Measurements from ENCODE around the gene KIF14.

KIF14 gene

DNA sequence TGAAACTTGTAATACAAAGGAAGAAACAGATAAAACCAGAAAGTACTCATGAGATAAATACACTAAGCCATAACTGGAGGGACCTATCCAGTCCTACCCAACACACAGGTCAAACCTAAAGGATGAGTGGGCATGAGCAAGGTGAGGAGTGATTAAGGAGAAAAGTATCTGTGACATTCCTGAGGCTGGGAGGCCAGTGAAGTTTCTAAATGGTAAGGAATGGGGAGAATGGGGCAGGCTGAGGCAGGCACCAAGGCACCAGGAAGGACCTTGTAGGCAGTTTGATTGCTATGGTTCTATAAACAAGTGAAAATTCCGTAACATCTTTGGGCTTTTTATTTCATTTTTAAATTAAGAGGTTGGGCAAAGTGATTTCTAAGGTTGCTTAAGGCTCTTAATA lies 38.7 kb upstream of the KIF14 start:
- H3K4me3 ChIP-seq (ENCODE audit: low read depth, low read length), result no peak overlapping the region
- DNase-seq (ENCODE audit: low read depth), result no peak
- TF ChIP-seq, protein P1, sequence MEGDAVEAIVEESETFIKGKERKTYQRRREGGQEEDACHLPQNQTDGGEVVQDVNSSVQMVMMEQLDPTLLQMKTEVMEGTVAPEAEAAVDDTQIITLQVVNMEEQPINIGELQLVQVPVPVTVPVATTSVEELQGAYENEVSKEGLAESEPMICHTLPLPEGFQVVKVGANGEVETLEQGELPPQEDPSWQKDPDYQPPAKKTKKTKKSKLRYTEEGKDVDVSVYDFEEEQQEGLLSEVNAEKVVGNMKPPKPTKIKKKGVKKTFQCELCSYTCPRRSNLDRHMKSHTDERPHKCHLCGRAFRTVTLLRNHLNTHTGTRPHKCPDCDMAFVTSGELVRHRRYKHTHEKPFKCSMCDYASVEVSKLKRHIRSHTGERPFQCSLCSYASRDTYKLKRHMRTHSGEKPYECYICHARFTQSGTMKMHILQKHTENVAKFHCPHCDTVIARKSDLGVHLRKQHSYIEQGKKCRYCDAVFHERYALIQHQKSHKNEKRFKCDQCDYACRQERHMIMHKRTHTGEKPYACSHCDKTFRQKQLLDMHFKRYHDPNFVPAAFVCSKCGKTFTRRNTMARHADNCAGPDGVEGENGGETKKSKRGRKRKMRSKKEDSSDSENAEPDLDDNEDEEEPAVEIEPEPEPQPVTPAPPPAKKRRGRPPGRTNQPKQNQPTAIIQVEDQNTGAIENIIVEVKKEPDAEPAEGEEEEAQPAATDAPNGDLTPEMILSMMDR (IDR thresholded peaks at IDR 0.05; ENCODE audit: low read depth, low read length, missing control alignments), result no peak

DNA sequence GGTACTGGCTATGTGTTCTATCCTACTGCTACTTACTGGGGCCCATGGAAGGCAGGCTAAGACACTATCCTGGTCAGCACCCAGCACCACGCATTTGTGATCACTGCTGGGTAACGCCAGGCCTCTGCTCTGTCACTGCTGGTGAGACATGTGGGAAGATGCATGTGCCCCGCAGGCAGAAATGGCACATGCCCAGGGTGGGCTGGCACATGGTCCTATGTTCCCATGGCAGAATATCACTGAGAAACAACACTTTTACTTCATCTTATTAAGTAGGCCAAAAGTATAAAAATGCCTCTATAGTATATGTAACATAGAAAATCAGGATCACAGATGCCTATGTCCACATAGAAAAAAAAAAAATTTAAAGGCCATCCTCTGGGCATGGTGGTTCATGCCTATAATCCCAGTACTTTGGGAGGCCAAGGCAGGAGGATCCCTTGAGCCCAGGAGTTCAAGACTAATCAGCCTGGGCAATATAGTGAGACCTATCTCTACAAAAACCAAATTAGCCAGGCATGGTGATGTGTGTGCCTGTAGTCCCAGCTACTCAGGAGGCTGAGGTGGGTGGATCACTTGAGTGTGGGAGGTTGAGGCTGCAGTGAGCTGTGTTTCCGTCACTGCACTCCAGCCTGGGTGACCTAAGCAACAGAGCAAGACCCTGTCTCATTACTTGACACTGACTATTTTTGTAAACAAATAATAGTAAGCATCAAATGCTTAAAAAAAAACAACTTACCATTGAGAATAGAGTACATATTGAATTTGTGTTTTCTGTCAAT lies 37.7 kb upstream of the KIF14 start:
- TF ChIP-seq, protein P1 (IDR thresholded peaks at IDR 0.05; ENCODE audit: low read depth, low read length, missing control alignments), result no peak
- H3K4me3 ChIP-seq (ENCODE audit: low read depth, low read length), result no peak overlapping the region
- no peak for DNase-seq (ENCODE audit: low read depth)

DNA sequence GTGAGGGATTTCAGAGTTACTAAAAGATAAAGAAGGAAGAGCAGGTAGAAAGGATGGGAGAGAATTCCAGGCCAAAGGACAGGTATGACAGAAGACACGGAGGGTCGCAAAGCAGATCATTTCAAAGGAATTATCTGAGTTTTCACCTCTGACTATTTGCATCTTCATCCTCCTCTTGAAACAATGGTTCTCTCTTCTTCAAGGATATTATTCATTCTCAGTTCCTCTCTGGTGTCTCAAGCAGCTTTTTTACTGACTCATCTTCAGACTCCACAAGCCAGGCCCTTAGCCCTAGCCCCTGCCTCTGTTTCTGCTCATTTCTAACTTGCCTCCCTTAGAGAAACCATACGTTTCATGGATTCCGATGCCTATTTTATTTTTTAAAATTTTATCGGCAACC lies 34.1 kb upstream of the KIF14 start:
- TF ChIP-seq, protein P1 (IDR thresholded peaks at IDR 0.05; ENCODE audit: low read depth, low read length, missing control alignments), result no peak
- peak; percentile 49 for DNase-seq (ENCODE audit: low read depth)
- H3K4me3 ChIP-seq (ENCODE audit: low read depth, low read length), result no peak overlapping the region

DNA sequence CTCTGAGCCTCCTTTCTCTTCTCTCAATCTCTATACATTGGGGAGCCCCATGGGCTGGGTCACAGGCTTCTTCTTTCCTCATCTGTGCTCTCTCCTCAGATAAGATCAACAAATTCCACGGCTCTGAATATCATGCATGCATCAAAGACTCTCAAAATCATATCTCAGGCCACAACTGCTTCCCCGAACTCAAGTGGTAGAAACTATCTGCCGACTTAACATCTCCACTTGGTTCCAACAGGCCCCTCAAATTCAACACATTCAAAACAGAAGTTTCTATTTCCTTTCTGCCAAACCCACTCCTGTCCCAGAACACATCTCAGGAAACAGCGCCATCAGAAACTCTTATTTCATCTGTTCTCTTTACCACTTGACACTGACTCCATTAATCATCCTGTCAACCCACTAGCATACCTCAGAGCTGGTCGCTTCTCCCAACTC lies 32.5 kb upstream of the KIF14 start:
- no peak overlapping the region for H3K4me3 ChIP-seq (ENCODE audit: low read depth, low read length)
- peak; percentile 27 for DNase-seq (ENCODE audit: low read depth)
- TF ChIP-seq, protein P1 (IDR thresholded peaks at IDR 0.05; ENCODE audit: low read depth, low read length, missing control alignments), result no peak

DNA sequence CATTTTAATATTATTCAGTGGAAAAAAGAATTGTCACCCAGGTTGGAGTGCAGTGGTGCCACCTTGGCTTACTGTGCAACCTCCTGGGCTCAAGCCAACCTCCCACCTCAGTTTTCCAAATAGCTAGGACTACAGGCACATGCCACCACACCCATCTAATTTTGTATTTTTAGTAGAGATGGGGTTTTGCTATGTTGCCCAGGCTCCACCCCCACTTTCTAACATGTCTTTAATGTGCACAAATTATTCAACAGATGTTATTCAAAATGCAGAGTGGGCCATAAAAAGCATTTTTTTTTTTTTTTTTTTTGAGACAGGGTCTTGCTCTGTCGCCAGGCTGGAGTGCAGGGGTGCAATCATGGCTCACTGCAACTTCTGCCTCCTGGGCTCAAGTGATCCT lies 31.8 kb upstream of the KIF14 start:
- DNase-seq (ENCODE audit: low read depth), result no peak
- H3K4me3 ChIP-seq (ENCODE audit: low read depth, low read length), result no peak overlapping the region
- TF ChIP-seq, protein P1 (IDR thresholded peaks at IDR 0.05; ENCODE audit: low read depth, low read length, missing control alignments), result no peak

DNA sequence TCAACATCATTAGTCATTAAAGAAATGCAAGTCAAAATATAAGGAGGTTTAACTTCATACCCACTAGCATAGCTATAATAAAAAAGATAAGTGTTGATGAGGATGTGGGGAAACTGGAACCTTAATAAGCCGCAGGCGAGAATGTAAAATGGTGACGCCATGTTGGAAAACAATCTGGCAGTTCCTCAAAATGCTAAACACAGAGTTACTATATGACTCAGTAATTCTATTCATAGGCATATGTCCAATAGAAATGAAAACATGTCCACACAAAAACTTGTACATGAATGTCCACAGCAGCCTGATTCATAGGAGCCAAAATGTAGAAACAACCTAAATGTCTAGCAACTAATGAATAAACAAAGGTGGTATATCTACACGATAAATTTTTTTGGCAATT lies 26.0 kb upstream of the KIF14 start:
- no peak for DNase-seq (ENCODE audit: low read depth)
- TF ChIP-seq, protein P1 (IDR thresholded peaks at IDR 0.05; ENCODE audit: low read depth, low read length, missing control alignments), result no peak
- H3K4me3 ChIP-seq (ENCODE audit: low read depth, low read length), result no peak overlapping the region; the same call in 1 of the 2 replicates

DNA sequence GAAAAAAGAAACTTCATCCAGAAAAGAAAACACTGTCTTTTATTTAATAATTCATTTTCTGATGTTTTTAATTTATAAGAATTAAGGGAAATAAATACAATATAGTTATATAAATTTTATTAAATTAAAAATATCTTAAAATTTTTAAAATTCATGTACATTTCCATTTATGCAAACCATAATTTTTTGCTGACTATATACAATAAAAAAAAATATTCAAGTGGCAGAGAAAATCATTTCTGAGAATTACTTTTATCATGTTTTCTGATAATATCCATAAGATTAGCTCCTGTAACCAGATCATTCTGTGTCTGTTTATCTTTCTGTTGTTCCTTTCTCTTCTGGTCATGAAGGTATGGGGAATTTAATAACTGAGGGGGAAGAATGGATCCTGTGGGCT lies 23.5 kb upstream of the KIF14 start:
- no peak for DNase-seq (ENCODE audit: low read depth)
- TF ChIP-seq, protein P1 (IDR thresholded peaks at IDR 0.05; ENCODE audit: low read depth, low read length, missing control alignments), result no peak
- no peak overlapping the region for H3K4me3 ChIP-seq (ENCODE audit: low read depth, low read length)

All from GM12864 (cell line).